ENCODE measurements around the gene VWA5B1.
"Not testable (repeated sequence)": the region's sequence is repeated elsewhere in the genome, so short reads cannot be mapped to it uniquely, and the experiment has no call there.

The VWA5B1 gene

DNA sequence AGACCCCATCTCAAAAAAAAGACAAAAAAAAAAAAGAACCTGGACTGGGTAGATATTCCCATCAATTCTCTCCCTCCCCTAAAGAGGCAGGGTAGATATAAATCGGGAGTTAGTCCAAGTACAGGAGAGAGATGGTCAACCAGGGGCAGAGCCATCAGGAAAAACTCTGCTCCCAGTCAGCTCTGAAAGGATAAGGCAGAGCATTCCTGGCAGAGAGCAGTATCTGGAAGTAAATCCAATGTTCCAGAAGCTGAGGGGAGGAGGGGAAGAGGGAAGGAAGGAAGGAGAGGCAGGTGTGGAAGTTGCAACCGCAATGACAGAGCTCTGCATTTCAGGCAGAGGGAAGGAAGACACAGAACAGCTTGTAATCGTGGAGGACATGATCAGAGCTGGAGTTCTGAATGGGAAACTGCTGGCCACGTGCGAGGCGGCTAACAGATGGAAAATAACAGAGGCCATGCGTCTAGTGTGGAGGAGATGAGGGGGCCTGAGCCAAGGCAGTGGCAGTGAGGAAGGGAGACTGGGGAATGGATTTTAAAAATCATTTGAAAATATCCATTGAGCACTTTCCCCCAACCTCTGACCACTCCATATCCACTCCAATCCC is 15.3 kb upstream of the VWA5B1 start:
- no peak for DNase-seq (ENCODE audit: low spot score in 2 of 2)
- Mint-ChIP-seq H3K36me3 (no peaks in the 10 kb centered on the region), H3K27ac (no peak overlapping the region), H3K9me3 (no peaks in the 10 kb centered on the region), H3K4me1 (no peaks in the 10 kb centered on the region), H3K4me3 (no peak overlapping the region)
- ATAC-seq: no peak

DNA sequence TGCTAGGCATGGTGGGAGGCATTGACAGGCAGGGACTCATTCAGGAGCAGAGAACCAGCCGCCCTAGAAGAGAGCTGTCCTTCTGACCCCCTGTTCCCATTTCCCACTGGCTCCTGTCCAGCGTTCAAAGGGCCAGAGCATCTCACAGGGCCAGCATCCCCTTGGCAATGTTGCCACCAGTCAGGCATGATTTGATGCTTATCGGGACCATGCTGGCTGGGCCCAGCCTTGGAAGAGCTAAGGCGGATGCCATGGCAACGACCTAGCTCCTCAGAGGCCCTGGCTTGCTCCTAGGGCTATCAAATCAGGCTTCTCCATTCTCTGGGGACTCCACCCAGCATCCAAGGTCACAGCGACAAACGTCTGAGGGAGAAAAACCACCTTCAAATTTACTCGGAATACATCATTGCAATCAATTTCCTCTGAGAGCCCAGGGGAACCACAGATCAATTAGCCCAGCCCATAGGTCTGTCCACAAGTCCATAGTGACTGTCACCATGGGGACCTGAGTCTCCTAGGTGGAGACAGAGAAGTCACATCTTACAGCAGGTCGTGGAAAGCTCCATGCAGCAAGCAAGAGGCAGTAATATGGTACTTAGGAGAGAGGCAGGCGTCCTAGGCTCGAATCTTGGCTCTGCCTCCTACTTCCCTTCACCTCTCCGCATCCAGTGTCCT is 14.1 kb upstream of the VWA5B1 start:
- Mint-ChIP-seq H3K4me1 (no peaks in the 10 kb centered on the region), H3K27ac (no peak overlapping the region), H3K4me3 (no peak overlapping the region), H3K36me3 (no peaks in the 10 kb centered on the region), H3K9me3 (no peaks in the 10 kb centered on the region)
- ATAC-seq (no peak), DNase-seq (ENCODE audit: low spot score in 2 of 2) (no peak)

DNA sequence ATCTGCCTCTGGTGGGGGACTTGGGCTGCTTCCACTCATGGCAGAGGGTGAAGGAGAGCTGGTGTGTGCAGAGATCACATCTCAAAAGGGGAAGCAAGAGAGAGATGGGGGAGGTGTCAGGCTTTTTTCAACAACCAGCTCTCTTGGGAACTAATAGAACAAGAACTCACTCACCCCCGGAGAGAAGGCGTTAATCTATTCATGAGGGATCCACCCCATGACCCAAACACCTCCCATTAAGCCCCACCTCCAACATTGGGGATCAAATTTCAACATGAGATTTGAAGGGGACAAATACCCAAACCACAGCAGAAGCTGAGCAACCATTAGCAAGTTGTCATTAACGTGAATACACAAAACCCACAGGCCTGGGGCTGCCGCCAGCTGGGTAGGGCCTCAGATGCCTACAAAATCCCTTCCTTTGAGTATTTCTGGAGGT is 12.0 kb upstream of the VWA5B1 start:
- Mint-ChIP-seq H3K4me1 (no peaks in the 10 kb centered on the region), H3K36me3 (no peaks in the 10 kb centered on the region), H3K27ac (no peak overlapping the region), H3K4me3 (no peak overlapping the region), H3K9me3 (no peaks in the 10 kb centered on the region)
- DNase-seq (ENCODE audit: low spot score in 2 of 2) (no peak), ATAC-seq (no peak)

GRCh38 chr1:20279509-20279908 is 11.2 kb upstream of the VWA5B1 start:
- Mint-ChIP-seq H3K36me3 (no peaks in the 10 kb centered on the region), H3K4me1 (no peaks in the 10 kb centered on the region), H3K9me3 (no peaks in the 10 kb centered on the region), H3K27ac (no peak overlapping the region), H3K4me3 (no peak overlapping the region)
- DNase-seq (ENCODE audit: low spot score in 2 of 2) (no peak), ATAC-seq (no peak)

- Mint-ChIP-seq H3K9me3 (no peaks in the 10 kb centered on the region), H3K27ac (no peak overlapping the region), H3K4me3 (no peak overlapping the region), H3K36me3 (no peaks in the 10 kb centered on the region), H3K4me1 (no peaks in the 10 kb centered on the region)
- ATAC-seq (no peak), DNase-seq (ENCODE audit: low spot score in 2 of 2) (no peak)
Observed at GRCh38 chr1:20280341-20280740, 10.3 kb upstream of the VWA5B1 start.

DNA sequence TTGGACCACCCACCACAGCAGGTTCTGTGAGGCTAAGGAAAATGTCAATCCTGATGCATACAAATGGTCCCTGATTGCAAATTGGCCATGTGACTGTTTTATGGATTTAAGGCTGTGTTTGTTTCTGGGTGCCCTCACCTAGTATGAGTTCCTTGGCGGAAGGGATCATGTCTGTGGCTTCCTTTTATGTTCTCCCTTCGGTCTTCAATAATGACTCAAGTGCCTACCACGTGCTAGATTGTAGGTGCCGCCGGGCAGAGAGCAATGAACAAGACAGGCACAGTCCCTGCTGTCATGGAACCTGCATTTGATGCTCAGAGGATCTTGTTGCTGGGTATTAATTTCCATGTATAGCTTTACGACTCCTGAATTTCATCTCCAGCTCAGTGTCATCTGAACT is 9.8 kb upstream of the VWA5B1 start:
- no peak for DNase-seq (ENCODE audit: low spot score in 2 of 2)
- H3K9me3 Mint-ChIP-seq: no peaks in the 10 kb centered on the region
- no peak for ATAC-seq
- H3K4me1 Mint-ChIP-seq: no peaks in the 10 kb centered on the region
- no peak overlapping the region for H3K4me3 Mint-ChIP-seq
- no peaks in the 10 kb centered on the region for H3K36me3 Mint-ChIP-seq
- no peak overlapping the region for H3K27ac Mint-ChIP-seq

DNA sequence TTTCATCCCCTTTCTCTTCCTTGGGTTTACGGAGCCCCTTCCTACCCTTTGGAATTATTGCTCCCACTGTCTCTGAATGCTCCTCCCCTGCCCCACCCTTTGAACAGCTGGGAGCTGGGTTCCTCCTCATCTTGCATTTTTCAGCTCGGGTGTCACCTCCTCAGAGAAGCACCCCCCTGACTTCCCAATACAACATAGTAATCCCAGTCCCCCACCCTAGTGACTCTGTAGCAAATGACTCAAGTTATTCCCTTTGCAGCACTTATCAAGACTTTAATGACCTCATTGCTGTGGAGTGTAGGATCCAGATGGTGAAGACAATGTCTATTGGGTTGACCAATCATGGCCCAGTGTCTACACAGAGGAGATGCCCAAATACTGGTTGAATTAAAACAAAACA is 8.9 kb upstream of the VWA5B1 start:
- no peaks in the 10 kb centered on the region for H3K4me1 Mint-ChIP-seq
- no peak overlapping the region for H3K4me3 Mint-ChIP-seq
- ATAC-seq (no peak), DNase-seq (ENCODE audit: low spot score in 2 of 2) (no peak)
- H3K9me3 Mint-ChIP-seq: no peaks in the 10 kb centered on the region
- H3K36me3 Mint-ChIP-seq: no peaks in the 10 kb centered on the region
- H3K27ac Mint-ChIP-seq: no peak overlapping the region

DNA sequence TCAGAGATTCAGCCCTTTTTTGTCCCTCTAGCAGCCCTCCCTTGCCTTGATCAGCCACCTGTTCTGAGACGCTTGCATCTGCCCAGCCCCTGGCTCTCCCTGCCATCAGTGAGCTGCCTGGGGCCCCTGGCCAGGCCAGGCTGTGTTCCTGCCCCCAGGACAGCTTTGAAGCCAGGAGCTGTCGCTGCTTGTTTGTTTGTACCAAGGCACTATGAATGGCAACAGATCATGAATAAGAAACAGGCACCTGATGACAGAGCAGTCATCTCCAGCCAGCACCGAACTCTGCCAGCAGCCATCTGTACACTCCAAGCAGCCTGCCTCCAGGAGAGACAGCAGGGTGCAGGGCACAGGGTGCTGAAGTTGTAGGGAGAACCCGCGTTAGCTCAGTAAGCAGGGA is 8.1 kb upstream of the VWA5B1 start:
- H3K27ac Mint-ChIP-seq: no peak overlapping the region
- no peaks in the 10 kb centered on the region for H3K36me3 Mint-ChIP-seq
- no peak overlapping the region for H3K4me3 Mint-ChIP-seq
- no peaks in the 10 kb centered on the region for H3K9me3 Mint-ChIP-seq
- H3K4me1 Mint-ChIP-seq: no peaks in the 10 kb centered on the region
- ATAC-seq (no peak), DNase-seq (ENCODE audit: low spot score in 2 of 2) (no peak)

- H3K27ac Mint-ChIP-seq: no peak overlapping the region
- H3K4me1 Mint-ChIP-seq: no peaks in the 10 kb centered on the region
- H3K9me3 Mint-ChIP-seq: no peaks in the 10 kb centered on the region
- H3K36me3 Mint-ChIP-seq: no peaks in the 10 kb centered on the region
- DNase-seq (ENCODE audit: low spot score in 2 of 2): no peak
- no peak for ATAC-seq
- H3K4me3 Mint-ChIP-seq: no peak overlapping the region
Observed at GRCh38 chr1:20284046-20284445, 6.6 kb upstream of the VWA5B1 start.

GRCh38 chr1:20284625-20285024 is 6.0 kb upstream of the VWA5B1 start:
- H3K27ac Mint-ChIP-seq: no peak overlapping the region
- H3K36me3 Mint-ChIP-seq: no peaks in the 10 kb centered on the region
- DNase-seq (ENCODE audit: low spot score in 2 of 2) (no peak), ATAC-seq (no peak)
- no peak overlapping the region for H3K4me3 Mint-ChIP-seq
- no peaks in the 10 kb centered on the region for H3K9me3 Mint-ChIP-seq
- H3K4me1 Mint-ChIP-seq: no peaks in the 10 kb centered on the region

DNA sequence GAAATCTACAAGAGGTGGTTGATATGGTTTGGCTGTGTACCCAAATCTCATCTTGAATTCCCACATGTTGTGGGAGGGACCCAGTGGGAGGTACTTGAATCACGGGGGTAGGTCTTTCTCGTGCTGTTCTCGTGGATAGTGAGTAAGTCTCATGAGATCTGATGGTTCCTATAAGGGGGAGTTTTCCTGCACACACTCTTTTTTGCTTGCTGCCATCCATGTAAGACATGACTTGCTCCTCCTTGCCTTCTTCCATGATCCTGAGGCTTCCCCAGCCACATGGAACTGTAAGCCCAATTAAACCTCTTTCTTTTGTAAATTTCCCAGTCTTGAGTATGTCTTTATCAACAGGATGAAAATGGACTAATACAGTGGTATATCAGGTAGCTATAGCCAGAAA is 5.2 kb upstream of the VWA5B1 start:
- Mint-ChIP-seq H3K36me3 (no peaks in the 10 kb centered on the region), H3K4me1 (no peaks in the 10 kb centered on the region), H3K4me3 (no peak overlapping the region), H3K9me3 (no peaks in the 10 kb centered on the region), H3K27ac (no peak overlapping the region)
- DNase-seq (ENCODE audit: low spot score in 2 of 2): no peak
- ATAC-seq: no peak

DNA sequence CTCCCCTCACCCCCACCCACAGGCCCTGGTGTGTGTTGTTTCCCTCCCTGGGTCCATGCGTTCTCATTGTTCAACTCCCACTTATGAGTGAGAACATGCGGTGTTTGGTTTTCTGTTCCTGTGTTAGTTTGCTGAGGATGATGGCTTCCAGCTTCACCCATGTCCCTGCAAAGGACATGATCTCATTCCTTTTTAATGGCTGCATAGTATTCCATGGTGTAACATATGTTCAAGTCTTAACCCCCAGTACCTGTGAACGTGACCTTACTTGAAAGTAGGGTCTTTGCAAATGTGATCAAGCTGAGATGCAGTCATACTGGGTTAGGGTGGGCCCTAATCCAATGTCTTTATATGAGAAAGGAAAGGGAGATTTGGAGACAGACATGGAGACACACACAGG is 3.0 kb upstream of the VWA5B1 start:
- H3K9me3 Mint-ChIP-seq; H3K27ac Mint-ChIP-seq; H3K36me3 Mint-ChIP-seq; H3K4me3 Mint-ChIP-seq; DNase-seq (ENCODE audit: low spot score in 2 of 2); ATAC-seq: not testable (repeated sequence)
- peaks cover 20% of the 10 kb centered on the region for H3K4me1 Mint-ChIP-seq

GRCh38 chr1:20291645-20292084 is 990 bp downstream of the VWA5B1 start:
- H3K36me3 Mint-ChIP-seq: no peaks in the 10 kb centered on the region
- ATAC-seq (peak; percentile 38), DNase-seq (ENCODE audit: low spot score in 2 of 2) (no peak)
- no peak overlapping the region for H3K27ac Mint-ChIP-seq
- H3K4me3 Mint-ChIP-seq: peak overlapping the region; percentile 35
- H3K4me1 Mint-ChIP-seq: peaks cover 20% of the 10 kb centered on the region
- no peaks in the 10 kb centered on the region for H3K9me3 Mint-ChIP-seq

DNA sequence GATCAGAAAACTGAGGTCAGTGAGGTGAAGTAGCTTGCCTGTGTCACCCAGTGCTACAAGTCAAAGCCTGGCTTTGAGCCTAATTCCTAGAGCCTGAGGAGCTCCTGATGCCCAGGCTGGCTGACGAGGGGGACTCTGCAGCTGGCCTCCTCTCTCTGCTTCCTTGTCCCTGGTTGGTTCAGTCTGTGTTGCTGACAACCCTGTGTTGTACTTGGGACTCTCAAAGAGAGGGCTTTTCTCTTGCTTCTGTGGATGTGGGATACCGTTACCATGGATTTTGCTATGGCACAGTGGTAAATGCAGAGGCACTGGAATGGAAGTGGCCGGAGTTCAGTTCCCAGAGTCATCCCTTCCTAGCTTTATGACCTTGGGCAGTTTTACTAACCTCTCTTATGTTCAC is 8.0 kb downstream of the VWA5B1 start:
- H3K27ac Mint-ChIP-seq: no peak overlapping the region
- H3K4me3 Mint-ChIP-seq: no peak overlapping the region
- H3K36me3 Mint-ChIP-seq: no peaks in the 10 kb centered on the region
- H3K4me1 Mint-ChIP-seq: no peaks in the 10 kb centered on the region
- ATAC-seq (no peak), DNase-seq (ENCODE audit: low spot score in 2 of 2) (no peak)
- H3K9me3 Mint-ChIP-seq: no peaks in the 10 kb centered on the region

DNA sequence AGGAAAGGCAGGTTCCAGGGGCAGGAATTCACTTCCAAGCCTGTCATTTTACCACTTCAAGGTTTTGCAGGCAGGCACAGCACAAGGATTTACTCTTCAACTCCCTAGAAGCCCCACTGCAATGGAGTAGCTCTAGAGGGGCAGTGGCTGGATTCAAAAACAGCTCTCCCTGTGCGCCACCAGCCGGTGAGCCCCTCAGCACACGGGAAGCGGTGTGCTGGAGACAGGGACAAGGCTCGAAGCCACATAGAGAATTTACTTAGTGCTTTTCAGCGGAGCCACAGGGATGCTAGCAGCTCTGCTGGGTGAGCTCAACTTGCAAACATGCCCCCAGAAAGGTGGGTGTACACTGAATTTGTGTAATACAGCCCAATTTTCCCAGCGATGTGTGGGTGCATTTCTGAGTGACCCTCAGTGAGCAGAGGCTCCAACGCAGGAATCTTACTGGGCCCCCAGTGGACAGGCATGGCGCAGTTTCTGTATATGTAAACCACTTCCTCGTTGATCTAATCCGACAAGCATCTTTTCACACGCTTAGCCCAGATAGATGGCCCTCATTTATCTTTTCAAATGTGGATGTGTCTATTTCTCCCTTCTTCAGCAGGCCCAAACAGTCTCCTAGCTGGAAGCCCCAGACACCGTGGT is 10.9 kb downstream of the VWA5B1 start:
- no peak overlapping the region for H3K4me3 Mint-ChIP-seq
- no peak overlapping the region for H3K27ac Mint-ChIP-seq
- H3K36me3 Mint-ChIP-seq: no peaks in the 10 kb centered on the region
- no peak for DNase-seq (ENCODE audit: low spot score in 2 of 2)
- H3K4me1 Mint-ChIP-seq: no peaks in the 10 kb centered on the region
- H3K9me3 Mint-ChIP-seq: no peaks in the 10 kb centered on the region
- ATAC-seq: no peak

GRCh38 chr1:20302108-20302471 is 11.4 kb downstream of the VWA5B1 start:
- Mint-ChIP-seq H3K4me3 (no peak overlapping the region), H3K9me3 (no peaks in the 10 kb centered on the region), H3K4me1 (no peaks in the 10 kb centered on the region), H3K36me3 (no peaks in the 10 kb centered on the region), H3K27ac (no peak overlapping the region)
- ATAC-seq (no peak), DNase-seq (ENCODE audit: low spot score in 2 of 2) (no peak)

Data from stimulated activated effector memory CD8-positive, alpha-beta T cell treated with anti-CD3 and anti-CD28 coated beads, Interleukin-12 subunit alpha, Interleukin-12 subunit beta, amount 100 ng/mL, for 72 hours (primary cell).